ENCODE measurements around the gene KIF3C. TPM values are rescaled to one million over a fixed set of nuclear protein-coding genes. Genes with fewer than 3 reads are reported as not detected.
A peak's percentile ranks its signal among the peaks of the same experiment; 100 is the strongest.
"Not testable (repeated sequence)": the region's sequence is repeated elsewhere in the genome, so short reads cannot be mapped to it uniquely, and the experiment has no call there.

The KIF3C gene
- total RNA-seq, 2 donors from 2014 or later, result 3.0 to 5.3 TPM

GRCh38 chr2:25972049-25972823, 10.1 kb downstream of the KIF3C start:
- DNase-seq (no peak), ATAC-seq (no peak)
- intact Hi-C loops (cut with DNase I), result no loop called here

DNA sequence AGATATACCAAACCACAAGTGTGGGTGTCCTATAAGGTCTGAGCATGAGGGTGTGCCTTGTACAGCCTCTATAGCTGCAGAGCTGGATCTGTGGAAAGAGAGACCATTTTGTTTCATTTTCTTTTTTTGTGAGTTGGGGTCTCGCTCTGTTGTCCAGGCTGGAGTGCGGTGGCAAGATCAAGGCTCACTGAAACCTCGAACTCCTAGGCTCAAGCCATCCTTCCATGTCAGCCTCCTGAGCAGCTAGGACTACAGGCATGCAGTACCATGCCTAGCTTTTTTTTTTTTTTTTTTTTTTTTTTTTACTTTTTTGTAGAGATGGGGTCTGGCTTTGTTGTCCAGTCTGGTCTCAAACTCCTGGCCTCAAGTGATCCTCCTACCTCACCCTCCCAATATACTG, 10.7 kb downstream of the KIF3C start:
- ATAC-seq, result no peak
- intact Hi-C loops (cut with DNase I), result no loop called here
- no peak for DNase-seq

- intact Hi-C loops (cut with DNase I), result no loop called here
- ATAC-seq (peak; percentile 31 to 44), DNase-seq (no peak)
These were observed 15.6 kb downstream of the KIF3C start for GRCh38 chr2:25966531-25967270.

DNA sequence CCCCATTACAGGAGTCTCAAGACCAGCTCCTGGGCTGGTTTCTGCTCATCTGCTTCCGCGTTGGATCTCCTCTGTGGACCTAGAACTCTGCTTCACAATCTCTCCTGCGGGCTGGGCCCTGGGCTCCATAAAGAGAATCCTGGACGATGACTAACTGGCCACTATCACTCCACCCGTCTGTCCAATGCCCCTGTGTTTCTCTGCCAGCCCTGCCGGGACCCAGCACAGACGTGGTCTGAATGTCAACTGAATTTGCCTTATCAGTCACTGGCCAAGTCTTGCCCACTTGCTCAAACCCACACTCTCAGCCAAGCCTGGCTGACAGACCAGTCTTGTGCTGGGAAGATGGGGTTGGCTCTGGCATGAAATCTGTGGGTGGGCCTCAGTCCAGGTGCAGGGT, 17.4 kb downstream of the KIF3C start:
- DNase-seq, result no peak
- ATAC-seq, result no peak
- intact Hi-C loops (cut with DNase I), result no loop called here

- no peak for DNase-seq
- peak; percentile 59 to 80 for ATAC-seq
- intact Hi-C loops (cut with DNase I), result no loop called here
These were observed 21.4 kb downstream of the KIF3C start for GRCh38 chr2:25960920-25961319.

DNA sequence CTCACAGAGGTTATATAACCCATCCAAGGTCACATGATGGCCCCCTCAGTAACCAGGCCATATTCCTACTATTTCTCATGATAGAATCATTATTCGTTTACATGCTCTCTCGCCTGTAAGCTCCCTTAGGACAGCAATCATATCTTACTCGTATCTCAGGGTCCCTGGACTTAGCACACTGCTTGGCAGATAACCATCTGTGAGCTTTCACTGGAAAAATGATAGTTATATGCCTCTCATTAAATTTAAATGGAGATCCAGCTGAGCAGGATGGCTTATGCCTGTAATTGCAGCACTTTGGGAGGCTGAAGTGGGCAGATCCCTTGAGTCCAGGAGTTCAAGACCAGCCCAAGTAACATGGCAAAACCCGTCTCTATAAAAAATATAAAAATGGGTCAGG, 21.9 kb downstream of the KIF3C start:
- no peak for ATAC-seq
- DNase-seq, result no peak
- intact Hi-C loops (cut with DNase I), result no loop called here

DNA sequence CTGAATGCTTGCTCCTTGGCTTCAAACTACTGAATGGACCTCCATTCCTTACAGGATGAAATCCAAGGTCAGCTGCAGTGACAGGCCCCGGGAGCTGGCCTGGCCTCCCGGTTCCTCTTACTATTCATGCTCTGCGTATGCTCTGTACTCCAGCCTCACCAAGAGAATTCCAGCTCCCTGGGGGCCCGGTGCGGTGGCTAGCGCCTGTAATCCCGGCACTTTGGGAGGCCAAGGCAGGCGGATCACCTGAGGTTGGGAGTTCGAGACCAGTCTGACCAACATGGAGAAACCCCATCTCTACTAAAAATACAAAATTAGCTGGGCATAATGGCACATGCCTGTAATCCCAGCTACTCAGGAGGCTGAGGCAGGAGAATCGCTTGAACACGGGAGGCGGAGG, 23.7 kb downstream of the KIF3C start:
- not testable (repeated sequence) for ATAC-seq, DNase-seq
- intact Hi-C loops (cut with DNase I), result loop anchor here in 1 of 2 donors (10.0 kb wide), 1 partner anchor 104 kb away; no protein-coding TSS in a partner anchor

GRCh38 chr2:25957743-25958142, 24.6 kb downstream of the KIF3C start:
- intact Hi-C loops (cut with DNase I), result loop anchor here in 1 of 2 donors (10.0 kb wide), 1 partner anchor 103 kb away; no protein-coding TSS in a partner anchor

GRCh38 chr2:25955869-25956535, 26.3 kb downstream of the KIF3C start:
- intact Hi-C loops (cut with DNase I), result loop anchor here in 1 of 2 donors (10.0 kb wide), 1 partner anchor 101 kb away; no protein-coding TSS in a partner anchor
- no peak for DNase-seq
- ATAC-seq, result no peak

More at GRCh38 chr2:25957743-25958142, 24.6 kb downstream of the KIF3C start:
- DNase-seq (no peak), ATAC-seq (no peak)

DNA sequence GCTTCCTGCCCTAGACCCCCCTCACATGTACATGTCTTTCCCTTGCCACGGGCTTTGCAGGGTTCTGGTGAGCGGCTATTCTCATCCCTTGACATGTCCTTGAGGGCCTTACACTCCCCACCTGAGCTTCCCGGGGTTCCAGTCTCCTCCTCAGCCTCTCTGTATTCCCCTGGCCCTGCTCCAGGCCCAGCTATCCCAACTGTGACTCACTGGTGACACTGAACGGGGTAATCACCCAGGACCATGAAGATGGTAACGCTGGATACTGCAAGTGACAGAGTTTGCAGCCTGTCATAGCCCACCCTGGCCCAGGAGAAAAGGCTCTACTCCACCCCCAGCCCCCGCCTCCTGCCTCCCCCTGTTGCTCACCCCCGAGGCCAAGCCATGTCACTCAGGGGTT, 27.3 kb downstream of the KIF3C start:
- ATAC-seq (no peak), DNase-seq (no peak)
- intact Hi-C loops (cut with DNase I), result loop anchor here in 1 of 2 donors (10.0 kb wide), 1 partner anchor 100 kb away; no protein-coding TSS in a partner anchor

- ATAC-seq (no peak), DNase-seq (no peak)
- intact Hi-C loops (cut with DNase I), result loop anchor here (5.0 to 10.0 kb wide), 3 partner anchors 99 to 193 kb away; no protein-coding TSS in a partner anchor
These were observed 28.0 kb downstream of the KIF3C start for GRCh38 chr2:25954199-25954752.

DNA sequence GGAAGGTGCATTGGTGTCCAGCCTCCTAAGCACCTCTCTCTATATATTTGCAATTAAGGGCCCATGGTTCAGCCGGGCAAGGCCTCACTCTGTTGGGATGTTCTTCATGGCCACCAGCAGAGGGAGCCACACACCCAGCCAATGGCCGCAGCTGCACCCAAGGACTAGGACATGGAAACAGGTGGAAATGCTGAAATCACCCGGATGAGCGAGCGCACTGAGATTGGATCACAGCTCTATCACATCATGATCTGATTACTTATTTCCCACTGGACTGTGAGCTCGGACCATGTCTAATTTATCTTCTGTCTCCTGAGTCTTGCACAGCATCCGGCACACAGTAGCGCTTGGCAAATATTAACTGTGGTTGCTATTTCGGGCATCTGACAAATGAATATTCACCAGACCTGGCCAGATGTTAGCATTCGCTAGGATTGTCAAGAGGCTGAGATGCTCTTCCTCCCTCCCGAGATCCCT, 31.2 kb downstream of the KIF3C start:
- DNase-seq (peak; percentile 80), ATAC-seq (peak; percentile 96)
- intact Hi-C loops (cut with DNase I), result loop anchor here (2.0 to 10.0 kb wide), 4 partner anchors 96 to 196 kb away; no protein-coding TSS in a partner anchor

- intact Hi-C loops (cut with DNase I), result no loop called here
- ATAC-seq (no peak), DNase-seq (no peak)
These were observed 33.9 kb downstream of the KIF3C start for GRCh38 chr2:25948437-25948836.

DNA sequence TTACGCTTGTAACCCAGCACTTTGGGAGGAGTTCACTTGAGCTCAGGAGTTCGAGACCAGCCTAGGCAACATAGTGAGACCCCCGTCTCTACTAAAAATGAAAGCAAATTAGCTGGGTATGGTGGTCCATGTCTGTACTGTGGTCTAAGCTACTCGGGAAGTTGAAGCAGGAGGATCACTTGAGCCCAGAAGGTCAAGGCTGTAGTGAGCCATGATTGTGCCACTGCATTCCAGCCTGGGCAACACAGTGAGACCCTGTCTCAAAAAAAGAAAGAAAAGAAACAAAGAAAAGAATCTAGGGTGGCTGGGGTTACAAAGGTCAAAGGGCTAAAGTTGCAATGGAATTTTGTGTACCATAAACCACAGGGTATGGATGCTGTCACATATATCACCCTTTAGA, 41.3 kb downstream of the KIF3C start:
- DNase-seq, result no peak
- intact Hi-C loops (cut with DNase I), result no loop called here
- ATAC-seq, result no peak

DNA sequence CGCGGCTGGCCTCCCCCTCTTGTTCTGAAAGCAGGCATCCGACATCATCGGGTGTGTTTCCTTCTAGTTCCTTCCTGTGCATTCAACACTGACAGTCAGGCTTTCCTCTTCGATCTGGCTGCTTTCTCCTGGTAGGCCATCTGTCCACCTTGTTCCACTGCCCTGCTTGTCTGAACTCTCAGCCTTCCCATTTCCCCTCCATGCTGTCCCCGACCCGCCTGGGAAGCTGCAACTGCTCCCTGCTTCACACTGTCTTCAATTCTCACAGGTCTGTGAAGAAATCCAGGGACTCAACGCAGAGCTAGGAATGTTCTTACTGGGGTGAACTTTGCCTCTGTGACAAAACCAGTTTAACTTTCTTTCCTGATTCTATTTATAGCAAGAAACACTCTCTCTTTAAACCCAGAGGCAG, 43.0 kb downstream of the KIF3C start:
- no peak for DNase-seq
- ATAC-seq, result no peak
- intact Hi-C loops (cut with DNase I), result no loop called here

DNA sequence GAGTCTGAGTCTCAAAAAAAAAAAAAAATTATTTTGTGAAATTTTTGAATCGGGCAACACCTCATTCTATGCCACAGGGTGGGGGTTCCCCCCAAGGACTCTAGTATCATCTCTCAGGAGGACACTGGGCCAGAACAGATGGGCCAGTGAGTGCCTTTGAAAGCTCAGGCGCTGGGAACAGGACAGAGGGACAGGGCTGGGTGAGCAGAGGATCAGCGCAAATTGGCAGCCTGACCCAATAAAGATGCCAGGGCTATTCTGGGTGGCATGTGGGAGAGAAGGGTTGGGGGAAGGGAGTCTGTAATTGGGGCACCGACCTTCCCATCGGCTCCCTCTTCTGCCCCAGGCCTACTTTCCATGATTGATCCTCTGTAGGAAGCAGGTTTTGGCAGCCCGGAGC, 44.0 kb downstream of the KIF3C start:
- intact Hi-C loops (cut with DNase I), result no loop called here
- peak; percentile 92 to 96 for ATAC-seq
- peak; percentile 54 for DNase-seq

DNA sequence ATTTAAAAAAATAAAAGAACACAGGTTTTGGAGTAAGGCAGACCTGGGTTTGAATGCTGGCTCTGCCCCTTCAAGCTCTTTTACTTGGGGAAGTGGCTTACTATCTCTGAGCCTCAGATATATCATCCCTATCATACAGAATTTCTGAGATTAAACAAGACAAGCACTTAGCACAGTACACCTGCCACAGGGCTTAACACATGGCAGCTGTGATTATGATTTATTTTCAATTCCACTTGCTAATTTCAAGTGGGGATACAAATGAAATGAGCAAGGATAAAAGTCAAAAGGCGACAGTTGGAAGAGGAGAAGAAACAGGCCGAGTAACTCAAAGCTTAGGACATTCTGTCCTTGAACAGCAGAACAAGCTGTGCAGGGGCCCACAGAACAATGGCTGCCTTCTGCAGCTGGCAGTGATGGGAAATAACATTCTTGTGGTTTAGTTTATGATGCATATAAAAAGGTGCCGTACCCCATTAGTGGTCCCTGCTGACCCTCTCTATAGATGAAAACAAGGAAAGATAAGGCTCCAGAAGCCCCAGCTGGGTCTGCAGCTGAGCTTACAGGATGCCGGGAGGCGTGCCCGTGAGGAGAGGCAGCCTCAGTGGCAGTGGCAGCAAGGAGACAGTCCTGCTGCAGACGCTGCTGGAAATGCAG, 45.3 kb downstream of the KIF3C start:
- DNase-seq, result no peak
- ATAC-seq, result peak in 1 of 2 donors; percentile 35
- intact Hi-C loops (cut with DNase I), result no loop called here

GRCh38 chr2:25933622-25934021, 48.7 kb downstream of the KIF3C start:
- DNase-seq, result no peak
- no peak for ATAC-seq
- intact Hi-C loops (cut with DNase I), result no loop called here
